ENCODE results near the gene SPEN. TPM values are rescaled to one million over a fixed set of nuclear protein-coding genes. Genes with fewer than 3 reads are reported as not detected.
A peak's percentile ranks its signal among the peaks of the same experiment; 100 is the strongest.

SPEN gene
- total and polyA plus RNA-seq, 9 of the 15 experiments (the other 6 are each of a cell fraction or from before 2014, with no cell fraction given): 5.7 to 87.5 (median 27.2) TPM

GRCh38 chr1:15833069-15833679 lies 14.3 kb upstream of the SPEN start (continued):
- TF ChIP-seq ZC3H4 (CRISPR knock-in tag; IDR thresholded peaks at IDR 0.05; ENCODE audit: borderline replicate concordance): no peak
- no peak for TF ChIP-seq ZNF561 (CRISPR knock-in tag; conservative IDR thresholded peaks at IDR 0.05)
- peak; percentile 20; the same call in 1 of the 2 replicates for TF ChIP-seq ZNF589 (CRISPR knock-in tag; IDR thresholded peaks at IDR 0.05; ENCODE audit: low read depth)
- no peak for TF ChIP-seq CGGBP1 (CRISPR knock-in tag; IDR thresholded peaks at IDR 0.05)
- TF ChIP-seq, protein P1, sequence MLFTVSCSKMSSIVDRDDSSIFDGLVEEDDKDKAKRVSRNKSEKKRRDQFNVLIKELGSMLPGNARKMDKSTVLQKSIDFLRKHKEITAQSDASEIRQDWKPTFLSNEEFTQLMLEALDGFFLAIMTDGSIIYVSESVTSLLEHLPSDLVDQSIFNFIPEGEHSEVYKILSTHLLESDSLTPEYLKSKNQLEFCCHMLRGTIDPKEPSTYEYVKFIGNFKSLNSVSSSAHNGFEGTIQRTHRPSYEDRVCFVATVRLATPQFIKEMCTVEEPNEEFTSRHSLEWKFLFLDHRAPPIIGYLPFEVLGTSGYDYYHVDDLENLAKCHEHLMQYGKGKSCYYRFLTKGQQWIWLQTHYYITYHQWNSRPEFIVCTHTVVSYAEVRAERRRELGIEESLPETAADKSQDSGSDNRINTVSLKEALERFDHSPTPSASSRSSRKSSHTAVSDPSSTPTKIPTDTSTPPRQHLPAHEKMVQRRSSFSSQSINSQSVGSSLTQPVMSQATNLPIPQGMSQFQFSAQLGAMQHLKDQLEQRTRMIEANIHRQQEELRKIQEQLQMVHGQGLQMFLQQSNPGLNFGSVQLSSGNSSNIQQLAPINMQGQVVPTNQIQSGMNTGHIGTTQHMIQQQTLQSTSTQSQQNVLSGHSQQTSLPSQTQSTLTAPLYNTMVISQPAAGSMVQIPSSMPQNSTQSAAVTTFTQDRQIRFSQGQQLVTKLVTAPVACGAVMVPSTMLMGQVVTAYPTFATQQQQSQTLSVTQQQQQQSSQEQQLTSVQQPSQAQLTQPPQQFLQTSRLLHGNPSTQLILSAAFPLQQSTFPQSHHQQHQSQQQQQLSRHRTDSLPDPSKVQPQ (CRISPR knock-in tag; IDR thresholded peaks at IDR 0.05; ENCODE audit: borderline replicate concordance): no peak
- TF ChIP-seq SNRNP70 (optimal IDR thresholded peaks at IDR 0.05; ENCODE audit: low read depth, low read length): no peak
- no peak for TF ChIP-seq RERE (CRISPR knock-in tag; IDR thresholded peaks at IDR 0.05; ENCODE audit: borderline replicate concordance)
- TF ChIP-seq BRD9 (IDR thresholded peaks at IDR 0.05; ENCODE audit: low read depth, partially characterized antibody): peak; percentile 65
- no peak for TF ChIP-seq PHF20 (IDR thresholded peaks at IDR 0.05; ENCODE audit: partially characterized antibody)
- TF ChIP-seq U2AF2 (optimal IDR thresholded peaks at IDR 0.05; ENCODE audit: low read depth, low read length): no peak
- no peak for TF ChIP-seq TCFL5 (CRISPR knock-in tag; conservative IDR thresholded peaks at IDR 0.05)
- peak; percentile 26; the same call in 1 of the 2 replicates for TF ChIP-seq HEY1 (CRISPR knock-in tag; IDR thresholded peaks at IDR 0.05; ENCODE audit: borderline replicate concordance)
- TF ChIP-seq ZNF644 (tag; IDR thresholded peaks at IDR 0.05; ENCODE audit: low read depth): peak; percentile 45
- no peak for TF ChIP-seq HNRNPUL1 (IDR thresholded peaks at IDR 0.05; ENCODE audit: low read length)
- TF ChIP-seq ZNF511 (CRISPR knock-in tag; IDR thresholded peaks at IDR 0.05): no peak; the same call in 1 of the 2 replicates
- TF ChIP-seq MAFF (IDR thresholded peaks at IDR 0.05; ENCODE audit: low read length): no peak

Data from K562 (cell line).